HG03469 (cell line): ENCODE measurements around the gene VTA1.
"Not testable (repeated sequence)": the region's sequence is repeated elsewhere in the genome, so short reads cannot be mapped to it uniquely, and the experiment has no call there.

Source experiments
- ATAC-seq: cut with Tn5 transposase; IDR thresholded peaks from one replicate; pipeline ENCODE4 v1.9.1; 2021; ENCODE audit warnings: mild to moderate bottlenecking, moderate library complexity, moderate number of reproducible peaks; ENCODE audit not compliant: unreplicated experiment

Gene VTA1

DNA sequence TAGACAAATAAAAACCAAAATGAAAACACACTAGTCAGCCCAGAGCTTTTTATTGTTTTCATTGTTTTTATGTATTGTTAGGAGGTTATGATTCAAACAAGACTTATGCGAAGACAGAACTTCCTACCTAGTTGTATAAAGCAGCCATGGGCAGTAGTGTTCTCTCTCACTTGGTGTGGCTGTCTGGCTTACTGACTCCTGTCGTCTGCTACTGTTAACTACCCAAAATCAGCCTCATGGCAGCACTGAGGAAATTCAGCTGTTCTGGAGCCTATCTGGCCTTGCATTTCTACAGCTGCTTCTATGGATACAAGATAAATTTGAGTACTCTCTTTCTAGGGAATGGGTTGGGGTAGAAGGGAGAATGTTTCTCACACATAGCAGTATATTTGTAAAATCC lies 20.4 kb downstream of the VTA1 start:
- no peak for ATAC-seq

DNA sequence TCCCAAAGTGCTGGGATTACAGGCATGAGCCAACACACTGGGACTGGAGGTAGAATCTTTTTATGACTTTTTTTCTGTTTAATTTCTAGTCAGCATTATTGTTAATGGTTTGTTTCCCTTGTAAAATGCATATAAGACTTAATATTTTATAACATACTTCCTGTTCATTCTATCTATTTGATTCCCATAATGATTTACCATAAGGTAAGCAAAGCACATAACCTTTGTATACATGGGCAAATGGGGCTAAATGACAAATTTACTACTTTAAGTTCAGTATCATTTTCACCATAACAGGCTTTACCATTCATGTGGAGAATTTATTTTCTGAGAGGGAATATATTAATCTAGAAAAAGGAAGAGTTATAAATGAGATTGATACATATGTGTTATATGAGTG lies 24.3 kb downstream of the VTA1 start:
- no peak for ATAC-seq

DNA sequence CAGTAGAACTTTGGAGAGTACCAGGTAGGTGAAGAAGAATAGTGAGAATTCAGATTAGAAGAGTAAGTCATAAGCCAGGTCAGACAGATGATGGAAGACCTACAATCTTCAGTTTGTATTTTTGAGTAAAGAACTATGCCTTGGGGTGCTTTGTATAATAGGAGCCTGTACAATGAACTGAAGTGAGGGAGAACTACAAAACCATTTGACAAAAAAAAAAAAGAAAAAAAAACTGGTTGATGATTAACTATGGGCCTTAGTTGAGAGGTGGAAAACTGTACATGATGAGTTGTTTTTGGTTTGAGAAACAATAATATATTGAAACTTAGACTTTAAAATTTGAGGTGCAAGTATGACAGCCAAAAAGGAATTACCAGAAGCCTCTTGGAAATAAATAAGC lies 25.7 kb downstream of the VTA1 start:
- no peak for ATAC-seq

DNA sequence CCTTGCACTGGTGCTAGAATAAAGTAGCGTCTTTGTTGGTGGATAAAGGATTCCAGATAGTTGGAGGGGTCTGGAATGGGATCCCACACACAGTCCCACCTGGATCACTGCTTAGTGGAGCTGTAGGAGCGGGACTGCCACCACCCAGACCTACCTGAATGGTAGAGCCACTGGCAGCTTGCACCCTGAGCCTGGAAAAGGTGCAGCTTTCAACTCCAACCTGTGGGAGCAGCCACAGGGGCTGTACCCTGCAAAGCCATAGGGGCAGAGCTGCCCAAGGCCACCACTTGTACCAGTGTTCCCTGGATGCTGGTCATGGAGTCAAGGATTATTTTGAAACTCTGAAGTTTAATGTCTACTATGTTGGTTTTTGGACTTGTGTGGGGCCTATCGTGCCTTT lies 26.9 kb downstream of the VTA1 start:
- no peak for ATAC-seq

DNA sequence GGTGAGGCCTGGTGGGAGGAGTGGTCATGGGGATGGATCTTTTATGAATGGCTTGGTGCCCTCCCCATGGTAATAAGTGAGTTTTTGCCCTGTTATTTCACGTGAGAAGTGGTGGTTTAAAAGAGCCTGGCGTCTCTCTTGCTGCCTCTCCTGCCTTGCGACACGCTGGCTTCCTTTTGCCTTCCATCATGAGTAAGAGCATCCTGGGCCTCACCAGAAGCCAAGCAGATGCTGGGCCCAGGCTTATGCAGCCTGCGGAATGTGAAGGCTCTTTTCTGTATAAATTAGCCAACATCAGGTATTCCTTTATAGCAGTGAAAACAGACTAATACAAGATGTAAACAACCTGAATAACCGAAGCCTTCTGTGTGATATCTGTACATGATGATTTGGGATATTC lies 27.6 kb downstream of the VTA1 start:
- ATAC-seq = no peak

DNA sequence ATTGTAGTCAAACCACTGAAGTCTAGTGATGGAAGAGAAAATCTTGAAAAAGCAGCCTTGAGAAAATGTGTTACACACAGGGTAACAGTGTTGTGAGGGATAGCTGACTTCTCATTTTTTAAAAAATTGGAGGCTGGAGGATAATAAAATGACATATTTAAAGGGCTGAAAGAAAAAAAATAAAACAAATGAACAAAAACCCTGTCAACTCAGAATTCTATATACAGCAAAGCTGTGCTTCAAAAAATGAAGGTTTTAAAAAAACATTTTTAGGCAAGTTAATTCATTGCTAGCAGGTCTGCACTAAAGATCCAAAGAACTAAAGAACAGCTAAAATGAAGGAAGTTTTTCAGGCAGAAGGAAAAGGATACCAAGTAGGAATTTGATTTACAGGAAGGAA lies 31.1 kb downstream of the VTA1 start:
- ATAC-seq = no peak

DNA sequence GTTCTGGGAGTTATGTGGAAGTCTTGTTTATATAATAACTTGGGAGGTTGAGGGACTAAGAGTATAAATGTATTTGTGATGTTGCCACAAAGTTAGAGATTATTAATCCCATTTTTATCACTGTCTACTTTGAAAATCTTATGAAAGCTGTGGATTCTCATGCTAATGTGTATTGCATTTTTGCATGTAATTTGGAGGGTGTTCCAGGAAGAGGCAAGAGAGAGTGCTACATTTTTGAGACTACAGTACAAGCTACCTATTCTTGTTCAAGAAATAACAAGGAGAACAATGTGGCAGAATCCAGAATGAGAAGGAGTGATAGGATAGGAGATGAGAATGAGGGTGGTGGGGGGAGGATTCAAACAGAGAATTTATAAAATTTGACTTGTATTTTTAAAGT lies 34.9 kb downstream of the VTA1 start:
- ATAC-seq = no peak

DNA sequence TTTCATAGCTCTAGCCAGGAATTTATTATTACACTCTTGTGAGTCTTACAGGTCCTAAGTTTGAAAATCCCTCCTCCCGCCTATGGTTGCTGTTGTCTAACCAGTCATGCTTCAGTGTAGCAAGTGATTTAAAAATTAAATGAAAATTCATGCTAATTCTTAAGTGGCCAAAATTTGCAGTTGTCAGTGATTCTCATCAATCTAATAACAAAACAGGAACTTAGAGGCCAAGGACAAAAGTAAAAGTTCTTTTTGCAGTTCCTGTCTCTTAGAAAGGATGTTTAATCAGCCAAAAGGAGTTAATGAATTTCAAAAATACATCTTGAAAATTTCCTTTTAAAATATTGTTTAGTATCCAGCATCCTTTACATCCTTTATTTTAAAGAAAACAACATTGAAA lies 36.3 kb downstream of the VTA1 start:
- ATAC-seq = no peak

DNA sequence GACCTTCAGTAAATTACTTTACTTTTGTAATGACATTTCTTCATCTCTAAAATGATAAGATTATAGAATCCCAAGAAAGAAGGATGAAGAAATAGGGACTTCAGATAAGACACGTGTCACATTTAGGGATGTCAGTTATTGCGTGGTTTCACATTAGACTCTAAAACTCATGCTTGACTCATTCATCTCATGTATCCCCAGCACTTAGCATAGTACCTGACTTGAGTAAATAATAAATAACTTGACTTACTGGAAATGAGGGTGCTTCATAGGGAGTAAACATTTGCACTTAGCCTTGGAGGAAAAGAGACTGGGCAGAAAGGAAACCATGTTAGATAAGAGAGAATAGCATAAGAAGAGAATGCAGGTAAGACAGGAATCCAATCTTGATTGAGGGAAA lies 37.2 kb downstream of the VTA1 start:
- no peak for ATAC-seq

DNA sequence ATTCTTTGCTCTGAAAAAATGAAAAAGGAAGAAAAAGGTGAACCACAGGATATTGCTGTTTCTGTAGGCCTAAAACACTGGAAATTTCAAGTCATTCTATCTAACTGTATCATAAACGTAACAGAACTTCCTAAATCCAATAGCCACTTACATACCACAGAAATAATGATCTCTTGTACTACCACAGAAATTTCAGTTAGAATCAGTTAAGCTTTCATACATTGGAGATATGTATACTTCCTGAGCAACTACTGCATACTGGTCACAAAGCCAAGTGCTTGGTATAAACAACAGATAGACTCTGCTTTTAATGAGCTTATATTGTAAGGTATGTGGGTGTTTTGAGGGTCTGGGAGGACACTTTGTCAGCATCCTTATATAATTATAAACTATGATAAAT lies 38.6 kb downstream of the VTA1 start:
- no peak for ATAC-seq

DNA sequence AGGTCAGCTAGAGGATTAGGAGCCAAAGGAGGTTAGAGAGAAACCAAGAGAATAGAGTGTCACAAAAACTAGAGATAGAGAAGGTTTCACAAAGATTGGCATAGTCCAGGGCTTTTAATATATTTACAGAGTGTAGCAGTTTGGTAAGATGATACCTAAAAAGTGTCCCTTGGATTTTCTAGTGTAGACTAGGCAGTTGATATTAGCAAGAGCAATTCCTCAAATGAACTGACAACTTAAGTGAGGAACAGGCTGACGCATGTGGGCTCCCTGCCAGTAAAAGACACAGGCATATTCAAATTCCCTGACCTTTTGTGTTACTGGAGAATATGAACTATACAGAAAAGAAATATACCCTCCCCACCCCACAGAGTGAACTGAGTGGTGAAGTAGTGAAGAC lies 40.1 kb downstream of the VTA1 start:
- ATAC-seq = no peak

DNA sequence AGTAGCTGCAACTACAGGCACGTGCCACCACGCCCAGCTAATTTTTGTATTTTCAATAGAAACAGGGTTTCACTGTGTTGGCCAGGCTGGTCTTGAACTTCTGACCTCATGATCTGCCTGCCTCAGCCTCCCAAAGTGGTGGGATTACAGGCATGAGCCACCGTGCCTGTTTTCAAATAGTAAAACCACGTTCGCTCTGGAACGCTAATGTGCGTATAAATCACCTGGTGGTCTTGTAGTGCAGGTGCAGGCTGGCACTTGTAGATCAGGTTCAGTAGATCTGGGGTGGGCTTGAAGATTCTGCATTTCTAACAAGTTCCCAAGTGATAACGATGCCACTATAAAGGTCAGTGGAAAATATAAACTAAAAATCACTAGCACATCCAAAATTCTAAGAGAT lies 41.3 kb downstream of the VTA1 start:
- ATAC-seq = not testable (repeated sequence)

DNA sequence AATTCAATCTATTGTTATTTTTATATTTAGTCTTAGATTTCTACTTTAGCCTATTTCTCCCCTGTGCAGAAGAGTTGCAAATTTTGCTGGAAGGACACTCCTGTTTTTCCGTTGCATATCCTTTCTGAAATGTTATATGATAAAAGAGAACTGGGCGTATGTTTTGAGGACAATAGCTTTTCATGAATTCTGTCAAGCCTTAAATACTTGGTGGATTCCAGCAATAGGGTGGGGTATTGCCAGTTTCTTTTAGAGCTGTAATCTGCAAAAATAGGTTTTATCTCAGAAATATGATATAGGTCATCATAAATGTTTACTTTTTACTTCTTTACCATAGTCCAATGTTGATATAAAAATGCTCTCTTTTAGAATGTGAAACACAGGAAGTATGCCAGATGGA lies 42.0 kb downstream of the VTA1 start:
- no peak for ATAC-seq

DNA sequence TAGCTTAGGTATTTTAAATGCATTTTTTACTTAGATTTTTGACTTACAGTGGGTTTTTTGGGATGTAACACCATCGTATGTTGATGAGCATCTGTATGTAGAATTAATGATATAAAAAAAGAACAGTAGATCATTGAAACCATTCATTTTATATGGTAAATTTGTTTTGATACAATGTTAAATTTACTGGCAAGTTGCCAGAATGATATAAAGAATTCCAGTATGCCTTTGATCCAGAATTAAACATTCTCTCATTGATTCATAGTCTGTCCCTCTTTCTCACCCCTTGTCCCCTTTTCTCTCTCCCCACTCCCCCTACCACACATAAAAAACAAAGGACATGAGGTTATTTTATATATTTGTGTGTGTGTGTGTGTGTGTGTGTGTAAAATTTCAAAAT lies 45.3 kb downstream of the VTA1 start:
- no peak for ATAC-seq

DNA sequence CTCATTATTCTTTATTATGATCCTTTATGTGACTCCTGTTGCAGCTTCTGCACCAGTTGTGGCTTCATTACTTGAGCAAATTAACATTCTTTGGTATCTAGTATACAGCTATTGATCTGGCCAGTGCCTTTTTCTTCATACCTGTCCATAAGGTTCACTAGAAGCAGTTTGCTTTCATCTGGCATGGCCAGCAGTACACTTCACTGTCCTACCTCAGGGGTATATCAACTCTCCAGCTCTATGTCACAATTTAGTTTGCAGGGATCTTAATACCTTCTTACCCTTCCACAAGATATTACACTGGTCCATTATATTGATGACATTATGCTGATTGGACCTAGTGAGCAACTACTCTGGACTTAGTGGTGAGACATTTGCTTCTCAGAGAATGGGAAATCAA lies 46.6 kb downstream of the VTA1 start:
- ATAC-seq = no peak

DNA sequence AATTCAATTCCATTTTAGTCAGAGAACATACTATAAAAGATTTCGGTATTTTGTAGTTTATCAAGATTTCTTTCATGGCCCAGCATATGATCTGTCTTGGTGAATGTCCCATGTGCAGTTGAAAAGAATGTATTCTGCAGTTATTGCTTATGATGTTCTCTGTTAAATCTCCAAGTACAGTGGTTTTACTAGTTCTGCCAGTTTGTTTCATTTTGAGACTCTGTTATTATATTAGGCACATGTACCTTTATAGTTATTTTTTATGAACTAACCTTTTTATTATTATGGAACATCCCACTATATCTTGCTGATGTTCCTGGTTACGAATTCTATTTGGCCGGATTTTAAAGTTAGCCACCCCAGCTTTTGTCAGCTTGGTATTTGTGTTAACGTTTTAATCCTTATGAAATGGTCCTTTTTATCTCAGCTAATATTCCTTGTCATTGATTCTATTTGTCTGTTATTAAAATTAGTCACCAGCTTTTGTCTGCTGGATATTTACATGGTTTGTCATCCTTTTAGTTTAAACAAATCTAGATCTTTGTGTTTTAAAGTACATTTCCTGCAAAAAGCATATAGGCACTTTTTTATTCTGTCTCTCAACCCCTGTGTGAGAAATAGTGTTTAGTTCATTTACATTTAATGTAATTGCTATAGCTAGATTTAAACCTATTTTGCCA lies 48.9 kb downstream of the VTA1 start:
- no peak for ATAC-seq

DNA sequence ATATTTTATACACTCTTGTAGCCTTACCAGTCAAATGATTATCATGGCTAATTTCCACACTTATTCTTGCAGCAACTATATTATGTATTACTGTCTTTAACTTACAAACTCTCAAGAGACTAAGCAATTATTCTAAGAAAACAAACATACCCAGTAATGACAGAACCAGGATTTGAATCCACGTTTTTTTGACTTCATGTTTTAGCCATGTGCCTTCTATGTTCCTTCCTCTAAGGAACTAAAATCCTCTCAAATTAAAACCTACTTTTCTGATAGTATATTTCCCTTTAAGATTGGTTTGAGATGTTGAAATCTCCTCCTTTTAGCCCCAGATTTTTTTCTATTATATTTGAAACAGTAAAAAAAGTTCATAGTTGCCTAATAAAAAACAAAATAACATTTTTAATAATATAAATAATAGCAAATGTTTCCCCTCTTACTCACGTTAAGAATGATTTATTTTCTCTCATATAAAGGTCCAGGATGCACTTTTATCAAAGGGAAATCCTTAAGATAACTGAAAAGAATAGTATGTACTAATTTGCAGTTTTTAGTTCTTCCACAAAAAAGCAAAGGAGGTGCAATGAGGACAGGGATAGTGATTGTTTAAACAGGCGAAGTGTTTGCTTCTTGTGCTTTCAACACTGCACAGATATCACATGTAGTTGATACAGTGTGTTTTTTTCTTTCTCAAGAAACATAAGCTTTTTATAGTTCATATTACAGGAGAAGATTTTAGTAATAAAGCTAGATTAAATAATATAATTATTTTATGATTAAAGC lies 54.0 kb downstream of the VTA1 start:
- ATAC-seq = no peak

DNA sequence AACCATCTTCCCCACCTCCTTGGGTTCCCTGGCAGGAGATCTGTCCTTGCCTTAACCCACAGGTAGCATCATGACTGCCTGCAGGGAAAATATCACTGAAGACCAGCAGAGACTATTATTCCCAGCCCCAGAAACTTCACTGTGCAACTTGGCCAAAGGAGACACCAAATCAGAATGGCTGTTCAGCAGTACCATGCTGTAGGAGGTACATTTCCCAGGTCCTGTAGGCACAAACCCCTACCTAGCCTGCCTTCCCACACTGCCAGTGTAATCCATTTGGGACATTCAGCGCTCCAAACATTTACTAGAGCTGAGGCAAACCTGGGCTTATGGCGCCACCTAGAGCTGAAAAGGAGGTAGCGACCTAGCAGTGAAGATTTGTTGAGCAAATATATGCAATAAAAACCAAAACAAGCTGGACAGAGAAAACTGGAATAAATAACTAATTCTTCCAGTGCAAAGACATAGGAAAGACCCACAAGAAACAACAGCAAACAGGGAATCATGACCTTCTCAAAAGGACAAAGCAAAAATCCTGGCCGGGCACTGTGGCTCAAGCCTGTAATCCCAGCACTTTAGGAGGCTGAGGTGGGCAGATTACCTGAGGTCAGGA lies 60.3 kb downstream of the VTA1 start:
- ATAC-seq = no peak

DNA sequence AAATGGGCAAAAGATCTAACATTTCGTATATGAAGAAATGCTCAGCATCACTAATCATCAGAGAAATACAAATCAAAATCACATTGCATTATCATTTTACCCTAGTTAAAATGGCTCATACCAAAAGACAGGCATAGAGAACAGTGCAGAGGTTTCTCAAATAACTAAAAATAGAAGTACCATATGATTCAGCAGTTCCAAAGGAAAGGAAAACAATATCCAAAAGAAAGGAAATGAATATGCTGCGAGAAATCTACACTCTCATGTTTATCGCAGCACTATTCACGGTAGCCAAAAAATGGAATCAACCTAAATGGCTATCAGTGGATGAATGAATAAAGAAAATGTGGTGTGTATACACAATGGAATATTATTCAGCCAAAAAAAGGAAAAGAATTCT lies 63.5 kb downstream of the VTA1 start:
- ATAC-seq = no peak

DNA sequence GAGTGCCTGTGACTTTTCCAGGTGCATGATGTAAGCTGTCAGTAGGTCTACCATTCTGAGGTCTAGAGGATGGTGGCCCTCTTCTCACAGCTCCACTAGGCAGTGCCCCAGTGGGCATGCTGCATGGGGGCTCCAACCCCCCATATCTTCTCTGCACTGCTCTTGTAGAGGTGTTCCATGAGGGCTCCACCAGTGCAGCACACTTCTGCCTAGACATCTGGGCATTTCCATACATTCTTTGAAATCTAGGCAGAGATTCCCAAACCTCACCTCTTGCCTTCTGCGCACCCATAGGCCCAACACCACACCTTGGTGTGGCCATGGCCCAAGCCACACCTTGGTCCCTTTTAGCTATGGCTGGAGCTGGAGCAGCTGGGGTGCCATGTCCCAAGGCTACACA lies 66.3 kb downstream of the VTA1 start:
- ATAC-seq = no peak

DNA sequence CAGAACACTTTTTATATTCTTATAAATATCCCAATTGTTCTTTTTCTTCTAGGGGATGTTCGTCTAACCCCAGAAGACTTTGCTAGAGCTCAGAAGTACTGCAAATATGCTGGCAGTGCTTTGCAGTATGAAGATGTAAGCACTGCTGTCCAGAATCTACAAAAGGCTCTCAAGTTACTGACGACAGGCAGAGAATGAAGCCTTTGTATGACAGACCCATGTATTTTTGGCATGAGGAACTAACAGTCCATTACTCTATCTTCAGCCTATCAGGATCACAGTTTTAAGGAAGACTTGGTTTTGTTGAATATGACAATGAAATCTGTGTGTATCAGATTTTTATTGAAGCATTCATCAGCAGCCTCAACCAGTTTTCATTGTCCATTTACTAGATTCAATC lies 71.4 kb downstream of the VTA1 start:
- no peak for ATAC-seq

DNA sequence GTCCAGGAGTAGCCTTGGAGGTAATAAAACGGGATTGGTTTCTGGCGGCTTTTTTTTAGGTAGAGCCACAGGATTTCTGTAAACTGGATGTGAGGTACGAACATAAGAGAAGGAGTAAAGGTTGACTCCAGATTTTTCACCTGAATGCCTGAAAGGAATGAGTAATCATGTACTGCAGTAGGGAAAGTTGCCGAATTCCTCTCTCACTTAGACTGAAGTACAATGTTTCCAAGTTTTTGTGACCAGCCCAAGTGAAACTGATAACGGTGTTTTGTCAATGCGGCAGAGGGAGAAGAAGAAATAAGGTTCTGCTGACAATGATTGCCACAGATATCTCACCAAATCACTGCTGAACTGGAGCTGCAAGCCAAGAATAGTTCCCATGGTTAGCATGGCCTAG lies 75.0 kb downstream of the VTA1 start:
- no peak for ATAC-seq
